Neuron (in vitro differentiated cells): ENCODE results near the gene MTM1.

ENCODE experiments used
- H2AFZ ChIP-seq: one replicate; pipeline ENCODE4 v1.6.1; 2013; ENCODE audit warnings: low read depth, mild to moderate bottlenecking, inconsistent platforms, low read length, moderate library complexity
- H3K27me3 ChIP-seq: one replicate; pipeline ENCODE4 v1.6.1; 2013; ENCODE audit warnings: low read length; ENCODE audit not compliant: insufficient read depth
- H3K36me3 ChIP-seq: one replicate; pipeline ENCODE4 v1.6.1; 2013; ENCODE audit warnings: low read length; ENCODE audit not compliant: insufficient read depth
- H3K4me1 ChIP-seq: one replicate; pipeline ENCODE4 v1.6.1; 2013; ENCODE audit warnings: low read length; ENCODE audit not compliant: insufficient read depth
- H3K4me3 ChIP-seq: 2 replicates; pipeline ENCODE4 v1.5.1; 2013; ENCODE audit warnings: mild to moderate bottlenecking, low read length, moderate library complexity
- H3K9me3 ChIP-seq: one replicate; pipeline ENCODE4 v1.6.1; 2013; ENCODE audit warnings: low read length

MTM1 gene

GRCh38 chrX:150664290-150664689 lies 95.9 kb downstream of the MTM1 start:
- Histone ChIP-seq H3K4me1 (no peaks in the 10 kb centered on the region), H3K4me3 (no peak overlapping the region), H3K36me3 (peaks cover 7% of the 10 kb centered on the region), H2AFZ (no peak overlapping the region), H3K27me3 (no peaks in the 10 kb centered on the region), H3K9me3 (peaks cover 4% of the 10 kb centered on the region)

GRCh38 chrX:150676221-150676620 lies 107.8 kb downstream of the MTM1 start:
- Histone ChIP-seq H3K4me1 (no peaks in the 10 kb centered on the region), H3K27me3 (peaks cover 2% of the 10 kb centered on the region), H3K9me3 (no peaks in the 10 kb centered on the region), H2AFZ (no peak overlapping the region), H3K36me3 (peaks cover 5% of the 10 kb centered on the region), H3K4me3 (no peak overlapping the region)

- no peaks in the 10 kb centered on the region for H3K4me1 ChIP-seq
- H3K36me3 ChIP-seq = no peaks in the 10 kb centered on the region
- no peak overlapping the region for H2AFZ ChIP-seq
- no peaks in the 10 kb centered on the region for H3K9me3 ChIP-seq
- no peaks in the 10 kb centered on the region for H3K27me3 ChIP-seq
- H3K4me3 ChIP-seq = no peak overlapping the region
Observed at GRCh38 chrX:150680974-150681373, 112.6 kb downstream of the MTM1 start.

- Histone ChIP-seq H2AFZ (no peak overlapping the region), H3K36me3 (no peaks in the 10 kb centered on the region), H3K27me3 (no peaks in the 10 kb centered on the region), H3K4me3 (no peak overlapping the region), H3K4me1 (no peaks in the 10 kb centered on the region), H3K9me3 (no peaks in the 10 kb centered on the region)
Observed at GRCh38 chrX:150683112-150683511, 114.7 kb downstream of the MTM1 start.

GRCh38 chrX:150683536-150684146 lies 115.2 kb downstream of the MTM1 start:
- no peak overlapping the region for H3K4me3 ChIP-seq
- no peaks in the 10 kb centered on the region for H3K27me3 ChIP-seq
- H3K36me3 ChIP-seq = no peaks in the 10 kb centered on the region
- no peak overlapping the region for H2AFZ ChIP-seq
- H3K9me3 ChIP-seq = no peaks in the 10 kb centered on the region
- H3K4me1 ChIP-seq = no peaks in the 10 kb centered on the region

GRCh38 chrX:150688911-150689451 lies 120.6 kb downstream of the MTM1 start:
- no peak overlapping the region for H3K4me3 ChIP-seq
- H3K4me1 ChIP-seq = peaks cover 4% of the 10 kb centered on the region
- no peaks in the 10 kb centered on the region for H3K9me3 ChIP-seq
- H3K27me3 ChIP-seq = no peaks in the 10 kb centered on the region
- H2AFZ ChIP-seq = no peak overlapping the region
- no peaks in the 10 kb centered on the region for H3K36me3 ChIP-seq

- Histone ChIP-seq H2AFZ (no peak overlapping the region), H3K4me1 (peaks cover 8% of the 10 kb centered on the region), H3K4me3 (no peak overlapping the region), H3K27me3 (no peaks in the 10 kb centered on the region), H3K36me3 (no peaks in the 10 kb centered on the region), H3K9me3 (no peaks in the 10 kb centered on the region)
Observed at GRCh38 chrX:150690126-150690525, 121.7 kb downstream of the MTM1 start.

- Histone ChIP-seq H3K36me3 (no peaks in the 10 kb centered on the region), H3K4me1 (peaks cover 8% of the 10 kb centered on the region), H2AFZ (peak overlapping the region; percentile 49), H3K27me3 (no peaks in the 10 kb centered on the region), H3K9me3 (no peaks in the 10 kb centered on the region), H3K4me3 (peak overlapping the region; percentile 62)
Observed at GRCh38 chrX:150692296-150692695, 123.9 kb downstream of the MTM1 start.

- Histone ChIP-seq H2AFZ (peak within 1 kb of the TSS; percentile 49), H3K4me1 (peaks cover 8% of the 10 kb centered on the region), H3K36me3 (no peaks in the 10 kb centered on the region), H3K9me3 (no peaks in the 10 kb centered on the region), H3K27me3 (no peaks in the 10 kb centered on the region), H3K4me3 (peak within 1 kb of the TSS; percentile 62)
Observed at GRCh38 chrX:150692831-150693724, 124.7 kb downstream of the MTM1 start, which contains the start of gene MTMR1. MTMR1 (plus strand) TSS chrX:150693396; CDS start chrX:150693531, 135 bp downstream.

- no peak overlapping the region for H2AFZ ChIP-seq
- no peaks in the 10 kb centered on the region for H3K36me3 ChIP-seq
- H3K27me3 ChIP-seq = no peaks in the 10 kb centered on the region
- peaks cover 8% of the 10 kb centered on the region for H3K4me1 ChIP-seq
- H3K9me3 ChIP-seq = no peaks in the 10 kb centered on the region
- H3K4me3 ChIP-seq = peak overlapping the region; percentile 62
Observed at GRCh38 chrX:150693725-150694574, 125.5 kb downstream of the MTM1 start.

GRCh38 chrX:150694738-150695410 lies 126.5 kb downstream of the MTM1 start:
- no peaks in the 10 kb centered on the region for H3K9me3 ChIP-seq
- peaks cover 1% of the 10 kb centered on the region for H3K36me3 ChIP-seq
- no peak overlapping the region for H3K4me3 ChIP-seq
- H2AFZ ChIP-seq = no peak overlapping the region
- no peaks in the 10 kb centered on the region for H3K27me3 ChIP-seq
- peaks cover 8% of the 10 kb centered on the region for H3K4me1 ChIP-seq

- no peaks in the 10 kb centered on the region for H3K27me3 ChIP-seq
- H3K4me3 ChIP-seq = no peak overlapping the region
- H3K36me3 ChIP-seq = peaks cover 5% of the 10 kb centered on the region
- H3K4me1 ChIP-seq = peaks cover 8% of the 10 kb centered on the region
- no peaks in the 10 kb centered on the region for H3K9me3 ChIP-seq
- no peak overlapping the region for H2AFZ ChIP-seq
Observed at GRCh38 chrX:150696331-150696730, 127.9 kb downstream of the MTM1 start.
